Uterus (tissue), 2 donors: ENCODE data around the gene JPH3.

Experiments used
- CTCF ChIP-seq, 4 experiments: fragments of 200-600 bp in 2 of 4; fragments of 450-650 bp in 2 of 4; sonication (generic) in 2 of 4; IDR thresholded peaks; one replicate each; pipeline ENCODE4 v1.5.1; 2016 to 2019; ENCODE audit warnings: antibody characterized with exemption in 4 of 4, mild to moderate bottlenecking in 2 of 4, moderate library complexity in 1 of 4
- POLR2A ChIP-seq, 2 donors: fragments of 450-650 bp; IDR thresholded peaks; one replicate each; pipeline ENCODE4 v1.6.1; 2016; ENCODE audit warnings: antibody characterized with exemption in 2 of 2, mild to moderate bottlenecking in 1 of 2, moderate library complexity in 1 of 2

GRCh38 chr16:87721622-87722585, 119.6 kb downstream of the JPH3 start:
- TF ChIP-seq POLR2A (IDR thresholded peaks at IDR 0.05) (no peak), CTCF (IDR thresholded peaks at IDR 0.05) (no peak)
